Activated naive CD8-positive, alpha-beta T cell treated with anti-CD3 and anti-CD28 coated beads, Interleukin-2, amount 50 U/mL, for 24 hours (primary cell): ENCODE data around the gene SPATA18.
"Not testable (repeated sequence)": the region's sequence is repeated elsewhere in the genome, so short reads cannot be mapped to it uniquely, and the experiment has no call there.

ENCODE experiments used
- ATAC-seq: fragments of 150-1000 bp; cut with Tn5 transposase; one replicate; pipeline ENCODE4 v1.10.0; 2021
- DNase-seq: peaks from one replicate; pipeline ENCODE4 v3.0.0; 2021
- H3K27ac Mint-ChIP-seq: one replicate; pipeline ENCODE4 v1.8.0; 2021; ENCODE audit warnings: mild to moderate bottlenecking, mixed read lengths
- H3K27me3 Mint-ChIP-seq: one replicate; pipeline ENCODE4 v1.8.0; 2021; ENCODE audit warnings: mixed read lengths
- H3K36me3 Mint-ChIP-seq: one replicate; pipeline ENCODE4 v1.8.0; 2021; ENCODE audit warnings: low read depth, mixed read lengths
- H3K4me1 Mint-ChIP-seq: one replicate; pipeline ENCODE4 v1.8.0; 2021; ENCODE audit warnings: mixed read lengths
- H3K4me3 Mint-ChIP-seq: one replicate; pipeline ENCODE4 v1.8.0; 2021; ENCODE audit warnings: mild to moderate bottlenecking, moderate library complexity, mixed read lengths
- H3K9me3 Mint-ChIP-seq: one replicate; pipeline ENCODE4 v1.8.0; 2021; ENCODE audit warnings: mixed read lengths

The SPATA18 gene

GRCh38 chr4:52076731-52077130, 25.6 kb downstream of the SPATA18 start:
- H3K36me3 Mint-ChIP-seq = no peaks in the 10 kb centered on the region
- no peaks in the 10 kb centered on the region for H3K4me1 Mint-ChIP-seq
- no peak overlapping the region for H3K27ac Mint-ChIP-seq
- no peak for DNase-seq
- peaks cover 24% of the 10 kb centered on the region for H3K27me3 Mint-ChIP-seq
- ATAC-seq = no peak
- H3K9me3 Mint-ChIP-seq = no peaks in the 10 kb centered on the region
- no peak overlapping the region for H3K4me3 Mint-ChIP-seq

GRCh38 chr4:52079659-52080058, 28.6 kb downstream of the SPATA18 start:
- Mint-ChIP-seq H3K27ac (no peak overlapping the region), H3K4me1 (no peaks in the 10 kb centered on the region)

GRCh38 chr4:52081216-52081615, 30.1 kb downstream of the SPATA18 start:
- no peak overlapping the region for H3K4me3 Mint-ChIP-seq
- no peak overlapping the region for H3K27ac Mint-ChIP-seq
- H3K9me3 Mint-ChIP-seq = no peaks in the 10 kb centered on the region
- no peaks in the 10 kb centered on the region for H3K36me3 Mint-ChIP-seq
- ATAC-seq (no peak), DNase-seq (no peak)
- H3K4me1 Mint-ChIP-seq = no peaks in the 10 kb centered on the region
- peaks cover 14% of the 10 kb centered on the region for H3K27me3 Mint-ChIP-seq

More at GRCh38 chr4:52079659-52080058, 28.6 kb downstream of the SPATA18 start:
- no peak for ATAC-seq
- no peaks in the 10 kb centered on the region for H3K9me3 Mint-ChIP-seq
- no peak for DNase-seq
- H3K4me3 Mint-ChIP-seq = no peak overlapping the region
- H3K27me3 Mint-ChIP-seq = peaks cover 21% of the 10 kb centered on the region
- H3K36me3 Mint-ChIP-seq = no peaks in the 10 kb centered on the region

GRCh38 chr4:52086425-52086824, 35.3 kb downstream of the SPATA18 start:
- H3K4me1 Mint-ChIP-seq, H3K27me3 Mint-ChIP-seq, H3K4me3 Mint-ChIP-seq, H3K36me3 Mint-ChIP-seq, H3K27ac Mint-ChIP-seq, ATAC-seq, DNase-seq, H3K9me3 Mint-ChIP-seq: not testable (repeated sequence)

- Mint-ChIP-seq H3K4me1 (no peaks in the 10 kb centered on the region), H3K9me3 (no peaks in the 10 kb centered on the region), H3K36me3 (no peaks in the 10 kb centered on the region), H3K27me3 (peaks cover 6% of the 10 kb centered on the region), H3K4me3 (no peak overlapping the region), H3K27ac (no peak overlapping the region)
- ATAC-seq (no peak), DNase-seq (no peak)
Observed at GRCh38 chr4:52091801-52092200, 40.7 kb downstream of the SPATA18 start.

GRCh38 chr4:52093466-52093865, 42.4 kb downstream of the SPATA18 start:
- Mint-ChIP-seq H3K36me3 (no peaks in the 10 kb centered on the region), H3K4me1 (no peaks in the 10 kb centered on the region), H3K4me3 (no peak overlapping the region), H3K9me3 (no peaks in the 10 kb centered on the region), H3K27ac (no peak overlapping the region), H3K27me3 (peaks cover 9% of the 10 kb centered on the region)
- ATAC-seq (no peak), DNase-seq (no peak)

- no peak for ATAC-seq
- no peak overlapping the region for H3K27ac Mint-ChIP-seq
- no peak overlapping the region for H3K4me3 Mint-ChIP-seq
- DNase-seq = no peak
- no peaks in the 10 kb centered on the region for H3K9me3 Mint-ChIP-seq
- H3K27me3 Mint-ChIP-seq = peaks cover 9% of the 10 kb centered on the region
- H3K4me1 Mint-ChIP-seq = no peaks in the 10 kb centered on the region
- no peaks in the 10 kb centered on the region for H3K36me3 Mint-ChIP-seq
Observed at GRCh38 chr4:52094376-52095145, 43.5 kb downstream of the SPATA18 start.

- DNase-seq = no peak
- Mint-ChIP-seq H3K27ac (no peak overlapping the region), H3K4me1 (no peaks in the 10 kb centered on the region), H3K27me3 (peaks cover 8% of the 10 kb centered on the region), H3K36me3 (no peaks in the 10 kb centered on the region), H3K9me3 (no peaks in the 10 kb centered on the region), H3K4me3 (no peak overlapping the region)
- ATAC-seq = no peak
Observed at GRCh38 chr4:52095374-52095773, 44.3 kb downstream of the SPATA18 start.

- H3K27ac Mint-ChIP-seq = no peak overlapping the region
- no peaks in the 10 kb centered on the region for H3K4me1 Mint-ChIP-seq
- H3K4me3 Mint-ChIP-seq = no peak overlapping the region
- H3K27me3 Mint-ChIP-seq = peaks cover 8% of the 10 kb centered on the region
- H3K9me3 Mint-ChIP-seq = no peaks in the 10 kb centered on the region
- no peaks in the 10 kb centered on the region for H3K36me3 Mint-ChIP-seq
- DNase-seq = no peak
- no peak for ATAC-seq
Observed at GRCh38 chr4:52096048-52096447, 44.9 kb downstream of the SPATA18 start.

- DNase-seq (no peak), ATAC-seq (no peak)
- no peaks in the 10 kb centered on the region for H3K36me3 Mint-ChIP-seq
- H3K4me3 Mint-ChIP-seq = no peak overlapping the region
- H3K9me3 Mint-ChIP-seq = no peaks in the 10 kb centered on the region
- no peak overlapping the region for H3K27ac Mint-ChIP-seq
- peaks cover 3% of the 10 kb centered on the region for H3K27me3 Mint-ChIP-seq
- no peaks in the 10 kb centered on the region for H3K4me1 Mint-ChIP-seq
Observed at GRCh38 chr4:52098618-52099017, 47.5 kb downstream of the SPATA18 start.

GRCh38 chr4:52099860-52100461, 48.9 kb downstream of the SPATA18 start:
- H3K27ac Mint-ChIP-seq = no peak overlapping the region
- peaks cover 3% of the 10 kb centered on the region for H3K27me3 Mint-ChIP-seq
- H3K9me3 Mint-ChIP-seq = no peaks in the 10 kb centered on the region
- no peaks in the 10 kb centered on the region for H3K4me1 Mint-ChIP-seq
- H3K36me3 Mint-ChIP-seq = no peaks in the 10 kb centered on the region
- no peak overlapping the region for H3K4me3 Mint-ChIP-seq
- no peak for DNase-seq
- no peak for ATAC-seq

- DNase-seq (no peak), ATAC-seq (no peak)
- Mint-ChIP-seq H3K27ac (no peak overlapping the region), H3K4me3 (no peak overlapping the region), H3K36me3 (no peaks in the 10 kb centered on the region), H3K27me3 (no peaks in the 10 kb centered on the region), H3K9me3 (no peaks in the 10 kb centered on the region), H3K4me1 (no peaks in the 10 kb centered on the region)
Observed at GRCh38 chr4:52102587-52102986, 51.5 kb downstream of the SPATA18 start.

GRCh38 chr4:52103319-52103718, 52.2 kb downstream of the SPATA18 start:
- no peak for ATAC-seq
- no peak for DNase-seq
- no peak overlapping the region for H3K27ac Mint-ChIP-seq

GRCh38 chr4:52105276-52105675, 54.2 kb downstream of the SPATA18 start:
- no peak for ATAC-seq
- peaks cover 2% of the 10 kb centered on the region for H3K27me3 Mint-ChIP-seq
- H3K9me3 Mint-ChIP-seq = no peaks in the 10 kb centered on the region
- no peak overlapping the region for H3K4me3 Mint-ChIP-seq
- DNase-seq = no peak
- H3K36me3 Mint-ChIP-seq = no peaks in the 10 kb centered on the region
- no peaks in the 10 kb centered on the region for H3K4me1 Mint-ChIP-seq
- H3K27ac Mint-ChIP-seq = no peak overlapping the region

More at GRCh38 chr4:52103319-52103718, 52.2 kb downstream of the SPATA18 start:
- Mint-ChIP-seq H3K27me3 (peaks cover under 1% of the 10 kb centered on the region), H3K4me1 (no peaks in the 10 kb centered on the region), H3K36me3 (no peaks in the 10 kb centered on the region), H3K9me3 (no peaks in the 10 kb centered on the region), H3K4me3 (no peak overlapping the region)

- Mint-ChIP-seq H3K36me3 (no peaks in the 10 kb centered on the region), H3K4me1 (no peaks in the 10 kb centered on the region), H3K4me3 (no peak overlapping the region), H3K9me3 (no peaks in the 10 kb centered on the region), H3K27me3 (peaks cover 2% of the 10 kb centered on the region), H3K27ac (no peak overlapping the region)
- ATAC-seq (no peak), DNase-seq (no peak)
Observed at GRCh38 chr4:52106191-52106590, 55.1 kb downstream of the SPATA18 start.
